Stimulated activated CD8-positive, alpha-beta memory T cell treated with anti-CD3 and anti-CD28 coated beads, Interleukin-4, amount 100 ng/mL, for 24 hours (primary cell): ENCODE measurements around the gene GPR31.
"Not testable (repeated sequence)": the region's sequence is repeated elsewhere in the genome, so short reads cannot be mapped to it uniquely, and the experiment has no call there.

Experiments
- DNase-seq: peaks from one replicate; pipeline ENCODE4 v3.0.0-alpha.2; 2020; ENCODE audit warnings: low read depth

Gene GPR31

GRCh38 chr6:167157863-167158262, at the start of gene GPR31:
Gene GPR31 (minus strand): TSS chr6:167157980. CDS start chr6:167157831, 149 bp downstream.
- no peak for DNase-seq

- DNase-seq: no peak
Observed at GRCh38 chr6:167207527-167207926, 49.7 kb upstream of the GPR31 start.

- not testable (repeated sequence) for DNase-seq
Observed at GRCh38 chr6:167205316-167205715, 47.5 kb upstream of the GPR31 start.

- DNase-seq: not testable (repeated sequence)
Observed at GRCh38 chr6:167204059-167204348, 46.2 kb upstream of the GPR31 start.

- not testable (repeated sequence) for DNase-seq
Observed at GRCh38 chr6:167203261-167204058, 45.7 kb upstream of the GPR31 start.

GRCh38 chr6:167202613-167203012, 44.8 kb upstream of the GPR31 start:
- not testable (repeated sequence) for DNase-seq

- no peak for DNase-seq
Observed at GRCh38 chr6:167200806-167201205, 43.0 kb upstream of the GPR31 start.

- DNase-seq: not testable (repeated sequence)
Observed at GRCh38 chr6:167195941-167196610, 38.3 kb upstream of the GPR31 start.

- DNase-seq: not testable (repeated sequence)
Observed at GRCh38 chr6:167193515-167194125, 35.8 kb upstream of the GPR31 start.

GRCh38 chr6:167191043-167191583, 33.3 kb upstream of the GPR31 start:
- DNase-seq: not testable (repeated sequence)

- not testable (repeated sequence) for DNase-seq
Observed at GRCh38 chr6:167187275-167187674, 29.5 kb upstream of the GPR31 start.

- DNase-seq: not testable (repeated sequence)
Observed at GRCh38 chr6:167185101-167185500, 27.3 kb upstream of the GPR31 start.

- DNase-seq: not testable (repeated sequence)
Observed at GRCh38 chr6:167182913-167183314, 25.1 kb upstream of the GPR31 start.

GRCh38 chr6:167181351-167181750, 23.6 kb upstream of the GPR31 start:
- not testable (repeated sequence) for DNase-seq

- DNase-seq: not testable (repeated sequence)
Observed at GRCh38 chr6:167180086-167180485, 22.3 kb upstream of the GPR31 start.

GRCh38 chr6:167178896-167179655, 21.3 kb upstream of the GPR31 start:
- DNase-seq: not testable (repeated sequence)

GRCh38 chr6:167177271-167177670, 19.5 kb upstream of the GPR31 start:
- not testable (repeated sequence) for DNase-seq

- DNase-seq: not testable (repeated sequence)
Observed at GRCh38 chr6:167172011-167172410, 14.2 kb upstream of the GPR31 start.

- not testable (repeated sequence) for DNase-seq
Observed at GRCh38 chr6:167171300-167171699, 13.5 kb upstream of the GPR31 start.

GRCh38 chr6:167169867-167170266, 12.1 kb upstream of the GPR31 start:
- DNase-seq: not testable (repeated sequence)

GRCh38 chr6:167168296-167168695, 10.5 kb upstream of the GPR31 start:
- not testable (repeated sequence) for DNase-seq

GRCh38 chr6:167167699-167168098, 9.9 kb upstream of the GPR31 start:
- DNase-seq: not testable (repeated sequence)
